Calu3 (cell line): Measurements from ENCODE around the gene SLC31A1. TPM values are rescaled to one million over a fixed set of nuclear protein-coding genes. Genes with fewer than 3 reads are reported as not detected.

ENCODE experiments used
- BruUV-seq: library from RNA; stranded (reverse); fragments of 400-500 nt; replicated peaks from 2 replicates; lab custom pipeline; 2021; lab: Mats Ljungman, UMichigan
- CTCF ChIA-PET: fragments of 300-600 bp; sonication (Branson Sonifier 250); formaldehyde crosslinking; loops from one replicate; lab custom pipeline; 2022; ENCODE audit warnings: antibody characterized with exemption; lab: Charles Lee
- DNase-seq: peaks from one replicate; pipeline ENCODE4 v3.0.0; 2022
- H3K27ac Mint-ChIP-seq: one replicate; pipeline ENCODE4 v1.8.0; 2022; ENCODE audit warnings: mixed read lengths; ENCODE audit not compliant: unreplicated experiment
- H3K27me3 Mint-ChIP-seq: one replicate; pipeline ENCODE4 v1.8.0; 2022; ENCODE audit warnings: mixed read lengths; ENCODE audit not compliant: unreplicated experiment
- H3K36me3 Mint-ChIP-seq: one replicate; pipeline ENCODE4 v1.8.0; 2022; ENCODE audit warnings: mild to moderate bottlenecking, moderate library complexity, mixed read lengths; ENCODE audit not compliant: insufficient read depth, unreplicated experiment
- H3K4me1 Mint-ChIP-seq: one replicate; pipeline ENCODE4 v1.8.0; 2022; ENCODE audit warnings: mild to moderate bottlenecking, low read depth, mixed read lengths; ENCODE audit not compliant: unreplicated experiment
- H3K4me3 Mint-ChIP-seq: one replicate; pipeline ENCODE4 v1.8.0; 2022; ENCODE audit warnings: mild to moderate bottlenecking, low read depth, moderate library complexity, mixed read lengths; ENCODE audit not compliant: unreplicated experiment
- H3K9me3 Mint-ChIP-seq: one replicate; pipeline ENCODE4 v1.8.0; 2022; ENCODE audit warnings: low read depth, mixed read lengths; ENCODE audit not compliant: unreplicated experiment
- CTCF ChIP-seq: fragments of 200-600 bp; IDR thresholded peaks from one replicate; pipeline ENCODE4 v1.8.0; 2022; ENCODE audit warnings: antibody characterized with exemption; ENCODE audit not compliant: unreplicated experiment
- intact Hi-C: fragments of 100-400 bp; cut with micrococcal nuclease; formaldehyde crosslinking; loops from one replicate; pipeline ENCODE4 v1.10.0; 2022; ENCODE audit not compliant: unreplicated experiment
- total RNA-seq: library from RNA; stranded (reverse); gene quantifications from 2 replicates; pipeline ENCODE4 v1.2.3, GENCODE V29; 2022

SLC31A1 gene
- total RNA-seq, 1 experiment from 2014 or later = 21.0 TPM

- no peaks in the 10 kb centered on the region for H3K4me1 Mint-ChIP-seq
- H3K36me3 Mint-ChIP-seq = no peaks in the 10 kb centered on the region
- H3K27ac Mint-ChIP-seq = no peak overlapping the region
- DNase-seq = no peak
- H3K4me3 Mint-ChIP-seq = no peak overlapping the region
- H3K9me3 Mint-ChIP-seq = no peaks in the 10 kb centered on the region
- CTCF ChIA-PET = no interaction called here
- no TSS peak for BruUV-seq
- TF ChIP-seq CTCF = no peak
- no peaks in the 10 kb centered on the region for H3K27me3 Mint-ChIP-seq
- intact Hi-C loops = loop anchor here (10.0 kb wide), 1 partner anchor 57 kb away; no protein-coding TSS in a partner anchor
These were observed 40.8 kb downstream of the SLC31A1 start for GRCh38 chr9:113261917-113262671.

GRCh38 chr9:113266174-113266573 lies 44.8 kb downstream of the SLC31A1 start:
- no peak for DNase-seq
- no peaks in the 10 kb centered on the region for H3K9me3 Mint-ChIP-seq
- no peaks in the 10 kb centered on the region for H3K4me1 Mint-ChIP-seq
- BruUV-seq = no TSS peak
- CTCF ChIA-PET = no interaction called here
- no peak overlapping the region for H3K4me3 Mint-ChIP-seq
- TF ChIP-seq CTCF = no peak
- no peaks in the 10 kb centered on the region for H3K27me3 Mint-ChIP-seq
- no peaks in the 10 kb centered on the region for H3K36me3 Mint-ChIP-seq
- no peak overlapping the region for H3K27ac Mint-ChIP-seq
- intact Hi-C loops = loop anchor here (10.0 kb wide), 1 partner anchor 61 kb away; no protein-coding TSS in a partner anchor

GRCh38 chr9:113267911-113268566 lies 46.7 kb downstream of the SLC31A1 start:
- no peak for DNase-seq
- CTCF ChIA-PET = no interaction called here
- H3K36me3 Mint-ChIP-seq = no peaks in the 10 kb centered on the region
- H3K27me3 Mint-ChIP-seq = no peaks in the 10 kb centered on the region
- no peak for TF ChIP-seq CTCF
- no peak overlapping the region for H3K27ac Mint-ChIP-seq
- H3K9me3 Mint-ChIP-seq = no peaks in the 10 kb centered on the region
- intact Hi-C loops = loop anchor here (10.0 kb wide), 1 partner anchor 63 kb away; no protein-coding TSS in a partner anchor
- no peak overlapping the region for H3K4me3 Mint-ChIP-seq
- no peaks in the 10 kb centered on the region for H3K4me1 Mint-ChIP-seq
- no TSS peak for BruUV-seq

- no TSS peak for BruUV-seq
- CTCF ChIA-PET = no interaction called here
- H3K4me3 Mint-ChIP-seq = no peak overlapping the region
- no peaks in the 10 kb centered on the region for H3K4me1 Mint-ChIP-seq
- H3K36me3 Mint-ChIP-seq = no peaks in the 10 kb centered on the region
- H3K27ac Mint-ChIP-seq = no peak overlapping the region
- H3K27me3 Mint-ChIP-seq = no peaks in the 10 kb centered on the region
- DNase-seq = no peak
- TF ChIP-seq CTCF = no peak
- no peaks in the 10 kb centered on the region for H3K9me3 Mint-ChIP-seq
- intact Hi-C loops = loop anchor here (10.0 kb wide), 1 partner anchor 65 kb away; no protein-coding TSS in a partner anchor
These were observed 48.0 kb downstream of the SLC31A1 start for GRCh38 chr9:113269355-113269754.
